HG03103 (cell line): ENCODE results near the gene UMAD1.

Experiments
- ATAC-seq: cut with Tn5 transposase; IDR thresholded peaks from one replicate; pipeline ENCODE4 v1.9.1; 2021; ENCODE audit warnings: low read depth; ENCODE audit not compliant: unreplicated experiment

UMAD1 gene

GRCh38 chr7:7640221-7641128 is at the start of gene UMAD1:
Gene UMAD1 (plus strand): TSS chr7:7640752. CDS start chr7:7673372, 32,620 bp downstream.
- peak; percentile 96 for ATAC-seq

GRCh38 chr7:7595451-7595850 is 45.1 kb upstream of the UMAD1 start:
- ATAC-seq: no peak

GRCh38 chr7:7596176-7596575 is 44.4 kb upstream of the UMAD1 start:
- no peak for ATAC-seq

GRCh38 chr7:7607010-7607409 is 33.5 kb upstream of the UMAD1 start:
- ATAC-seq: no peak

GRCh38 chr7:7609330-7609729 is 31.2 kb upstream of the UMAD1 start:
- no peak for ATAC-seq

GRCh38 chr7:7612519-7612918 is 28.0 kb upstream of the UMAD1 start:
- ATAC-seq: no peak

- no peak for ATAC-seq
Observed at GRCh38 chr7:7613210-7613609, 27.3 kb upstream of the UMAD1 start.

- ATAC-seq: no peak
Observed at GRCh38 chr7:7614018-7614741, 26.4 kb upstream of the UMAD1 start.

- no peak for ATAC-seq
Observed at GRCh38 chr7:7617550-7617949, 23.0 kb upstream of the UMAD1 start.

- no peak for ATAC-seq
Observed at GRCh38 chr7:7618410-7618809, 22.1 kb upstream of the UMAD1 start.

GRCh38 chr7:7620236-7620635 is 20.3 kb upstream of the UMAD1 start:
- no peak for ATAC-seq

GRCh38 chr7:7620644-7621210 is 19.8 kb upstream of the UMAD1 start:
- ATAC-seq: no peak

GRCh38 chr7:7628476-7628875 is 12.1 kb upstream of the UMAD1 start:
- ATAC-seq: no peak

- no peak for ATAC-seq
Observed at GRCh38 chr7:7630626-7631329, 9.8 kb upstream of the UMAD1 start.

- ATAC-seq: no peak
Observed at GRCh38 chr7:7639421-7639820, 1.1 kb upstream of the UMAD1 start.

- ATAC-seq: no peak
Observed at GRCh38 chr7:7639847-7640220, 718 bp upstream of the UMAD1 start.

GRCh38 chr7:7641129-7641663 is 644 bp downstream of the UMAD1 start:
- ATAC-seq: peak; percentile 9

GRCh38 chr7:7642081-7642480 is 1.5 kb downstream of the UMAD1 start:
- ATAC-seq: no peak

GRCh38 chr7:7647495-7648036 is 7.0 kb downstream of the UMAD1 start:
- no peak for ATAC-seq

- no peak for ATAC-seq
Observed at GRCh38 chr7:7650682-7651206, 10.2 kb downstream of the UMAD1 start.
